Measurements from ENCODE around the gene WDR33.

The WDR33 gene

GRCh38 chr2:127733816-127734537 is 77.0 kb downstream of the WDR33 start:
- in situ Hi-C loops (cut with HindIII; ENCODE audit: low pct_ligation_motif_present, low pct_unique_long_range_greater_than_20kb, low sequenced_read_pairs) = no loop called here
- peak; percentile 39 for DNase-seq

DNA sequence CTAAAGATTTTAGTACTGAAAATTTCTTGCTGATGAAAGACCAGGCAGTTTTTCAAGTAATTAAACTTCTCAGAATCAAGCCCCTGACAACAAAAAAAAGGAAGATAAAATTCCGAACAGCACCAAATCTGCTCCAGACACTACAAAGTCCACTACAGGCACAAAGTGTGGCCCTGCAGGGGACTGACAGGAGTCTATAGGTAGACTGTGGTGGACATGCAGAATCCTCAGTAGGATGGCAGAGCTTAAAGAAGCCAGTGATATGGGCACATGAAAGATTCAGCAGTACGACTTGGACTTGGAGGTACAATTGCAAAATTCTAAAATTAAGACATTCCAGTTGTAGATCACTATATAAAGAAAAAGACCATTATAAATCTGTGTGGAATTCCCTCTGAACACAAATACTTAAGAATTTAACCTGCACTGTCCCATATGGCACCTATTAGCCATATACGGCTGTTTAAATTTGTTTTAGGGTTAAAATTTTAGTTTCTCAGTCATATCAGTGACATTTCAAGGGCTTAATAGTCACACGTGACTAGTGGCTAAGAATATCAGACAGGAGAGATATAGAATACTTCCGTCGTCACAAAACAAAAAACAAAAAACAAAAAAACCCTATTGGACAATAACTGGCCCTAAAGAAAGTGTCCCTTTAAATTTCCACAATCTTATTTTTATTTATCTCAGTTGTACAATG is 77.7 kb downstream of the WDR33 start:
- no peak for DNase-seq
- in situ Hi-C loops (cut with HindIII; ENCODE audit: low pct_ligation_motif_present, low pct_unique_long_range_greater_than_20kb, low sequenced_read_pairs) = no loop called here

DNA sequence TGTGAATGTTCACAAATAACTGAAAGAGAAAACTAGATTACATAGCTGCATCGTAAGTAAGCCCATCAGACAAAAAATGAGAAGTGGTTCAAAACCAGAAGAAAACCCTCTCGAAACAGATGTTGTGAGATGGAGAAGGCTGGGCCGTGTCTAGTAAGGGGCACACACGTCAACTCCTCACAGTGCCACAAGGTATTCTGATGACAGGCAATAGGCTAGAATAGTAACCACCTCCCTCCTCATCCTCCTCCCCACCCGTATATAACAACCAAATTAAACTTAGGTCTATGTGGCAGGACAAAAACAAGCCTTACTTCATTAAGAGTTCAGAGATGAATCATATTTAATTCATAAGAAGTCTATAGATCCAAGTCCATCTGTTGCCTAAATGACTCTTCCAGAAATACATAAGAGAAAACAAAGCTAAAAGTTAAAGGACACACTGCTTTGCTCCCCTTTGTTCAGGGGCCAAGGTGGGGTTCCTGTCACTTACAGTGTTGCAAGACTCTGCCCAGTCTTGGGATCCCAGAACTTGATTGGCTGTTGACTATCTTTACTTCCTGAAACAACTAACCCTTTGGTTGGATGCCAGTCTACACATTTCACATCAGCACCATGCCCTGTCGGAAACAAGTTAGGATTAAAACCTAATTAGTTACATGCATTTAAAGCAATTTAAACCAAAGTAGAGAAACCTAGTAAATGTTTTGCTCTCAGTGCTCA is 84.7 kb downstream of the WDR33 start:
- in situ Hi-C loops (cut with HindIII; ENCODE audit: low pct_ligation_motif_present, low pct_unique_long_range_greater_than_20kb, low sequenced_read_pairs) = no loop called here
- DNase-seq = no peak

- in situ Hi-C loops (cut with HindIII; ENCODE audit: low pct_ligation_motif_present, low pct_unique_long_range_greater_than_20kb, low sequenced_read_pairs) = no loop called here
- DNase-seq = no peak
These were observed 88.2 kb downstream of the WDR33 start for GRCh38 chr2:127722807-127723206.

GRCh38 chr2:127721978-127722355 is 89.0 kb downstream of the WDR33 start:
- DNase-seq = peak; percentile 21
- in situ Hi-C loops (cut with HindIII; ENCODE audit: low pct_ligation_motif_present, low pct_unique_long_range_greater_than_20kb, low sequenced_read_pairs) = no loop called here

GRCh38 chr2:127721311-127721977 is 89.5 kb downstream of the WDR33 start:
- in situ Hi-C loops (cut with HindIII; ENCODE audit: low pct_ligation_motif_present, low pct_unique_long_range_greater_than_20kb, low sequenced_read_pairs) = no loop called here
- DNase-seq = peak; percentile 59

GRCh38 chr2:127719301-127720218 is 91.4 kb downstream of the WDR33 start:
- in situ Hi-C loops (cut with HindIII; ENCODE audit: low pct_ligation_motif_present, low pct_unique_long_range_greater_than_20kb, low sequenced_read_pairs) = no loop called here
- no peak for DNase-seq

GRCh38 chr2:127718271-127718670 is 92.7 kb downstream of the WDR33 start:
- in situ Hi-C loops (cut with HindIII; ENCODE audit: low pct_ligation_motif_present, low pct_unique_long_range_greater_than_20kb, low sequenced_read_pairs) = no loop called here

DNA sequence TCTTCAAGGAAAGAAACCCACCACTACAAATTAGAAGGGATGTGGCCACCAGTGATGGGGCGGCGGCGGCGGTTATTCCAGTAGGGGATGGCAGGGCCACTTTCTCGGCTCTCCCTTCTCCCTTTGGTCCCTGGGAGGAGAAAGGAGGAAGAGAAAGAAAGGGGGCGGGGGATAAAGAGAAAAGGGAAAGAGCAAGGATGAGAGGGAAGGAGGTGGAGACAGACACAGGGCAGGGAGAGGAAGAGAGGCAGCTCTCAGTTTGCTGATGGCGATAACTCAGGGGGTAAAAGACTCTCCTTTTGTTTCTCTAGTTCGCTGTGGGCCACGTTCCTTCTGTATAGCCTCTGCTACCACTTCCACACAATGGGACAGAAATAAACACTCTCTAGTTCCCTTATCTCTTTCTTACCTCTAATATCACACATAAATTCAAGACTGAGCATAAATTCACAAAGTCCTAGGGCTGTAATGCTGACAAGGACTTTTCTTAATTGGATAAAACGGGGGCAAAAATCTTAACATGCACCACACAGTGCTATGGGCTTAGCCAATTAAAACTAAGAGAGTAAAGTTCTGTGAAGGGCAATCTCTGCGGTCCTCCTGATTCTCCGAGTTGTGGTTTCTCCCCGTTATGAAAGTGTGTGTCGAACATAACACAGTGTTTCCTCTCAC is 95.1 kb downstream of the WDR33 start:
- no peak for DNase-seq
- in situ Hi-C loops (cut with HindIII; ENCODE audit: low pct_ligation_motif_present, low pct_unique_long_range_greater_than_20kb, low sequenced_read_pairs) = no loop called here

More at GRCh38 chr2:127718271-127718670, 92.7 kb downstream of the WDR33 start:
- DNase-seq = no peak

DNA sequence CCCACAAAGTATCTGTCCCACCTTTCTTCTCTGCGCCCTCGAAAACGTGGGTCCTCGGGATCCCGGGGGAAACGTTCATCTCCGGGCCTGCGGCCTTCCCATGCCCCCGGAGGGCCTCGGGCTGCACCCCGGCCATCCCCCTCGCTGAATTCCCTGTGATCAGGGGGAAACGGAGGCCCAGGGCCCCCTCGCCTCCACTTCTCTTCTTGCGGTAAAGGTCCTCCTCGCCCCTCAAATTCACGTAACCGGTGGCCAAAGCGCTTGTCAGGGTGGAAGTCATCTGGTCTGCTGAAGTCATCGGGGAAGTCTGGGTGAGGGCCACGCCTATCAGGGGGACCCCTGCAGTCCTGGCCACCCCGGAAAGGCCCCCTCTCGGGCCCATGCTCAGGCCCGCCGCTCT is 97.4 kb downstream of the WDR33 start:
- in situ Hi-C loops (cut with HindIII; ENCODE audit: low pct_ligation_motif_present, low pct_unique_long_range_greater_than_20kb, low sequenced_read_pairs) = no loop called here
- no peak for DNase-seq

GRCh38 chr2:127712999-127713398 is 98.0 kb downstream of the WDR33 start:
- in situ Hi-C loops (cut with HindIII; ENCODE audit: low pct_ligation_motif_present, low pct_unique_long_range_greater_than_20kb, low sequenced_read_pairs) = no loop called here
- DNase-seq = no peak

DNA sequence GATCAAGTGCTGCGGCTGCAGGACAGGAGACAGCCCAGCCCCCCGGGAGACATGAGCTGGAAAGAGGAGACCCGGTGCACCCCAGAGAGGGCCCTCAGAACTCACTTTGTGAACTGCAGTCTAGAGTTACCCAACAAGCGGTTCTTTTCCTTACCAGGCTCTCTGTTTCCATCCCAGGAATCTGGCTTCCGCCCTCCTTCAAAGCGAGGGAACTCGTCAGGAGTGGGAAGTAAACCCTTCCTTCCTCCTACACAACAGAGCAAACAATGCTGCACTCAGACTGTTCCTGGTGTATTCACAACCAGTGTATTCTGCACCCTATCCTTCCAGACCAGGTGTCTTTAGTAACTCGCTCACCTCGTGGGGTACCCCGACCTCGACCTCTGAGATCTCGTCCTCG is 101.6 kb downstream of the WDR33 start:
- no peak for DNase-seq
- in situ Hi-C loops (cut with HindIII; ENCODE audit: low pct_ligation_motif_present, low pct_unique_long_range_greater_than_20kb, low sequenced_read_pairs) = no loop called here

GRCh38 chr2:127707890-127708648 is 102.9 kb downstream of the WDR33 start:
- DNase-seq = no peak
- in situ Hi-C loops (cut with HindIII; ENCODE audit: low pct_ligation_motif_present, low pct_unique_long_range_greater_than_20kb, low sequenced_read_pairs) = no loop called here

GRCh38 chr2:127706215-127706990 is 104.6 kb downstream of the WDR33 start:
- in situ Hi-C loops (cut with HindIII; ENCODE audit: low pct_ligation_motif_present, low pct_unique_long_range_greater_than_20kb, low sequenced_read_pairs) = no loop called here
- no peak for DNase-seq

- no peak for DNase-seq
- in situ Hi-C loops (cut with HindIII; ENCODE audit: low pct_ligation_motif_present, low pct_unique_long_range_greater_than_20kb, low sequenced_read_pairs) = no loop called here
These were observed 105.4 kb downstream of the WDR33 start for GRCh38 chr2:127705391-127706065.

Measured in ACHN (cell line).